ENCODE measurements around the gene LIN9.

DNA sequence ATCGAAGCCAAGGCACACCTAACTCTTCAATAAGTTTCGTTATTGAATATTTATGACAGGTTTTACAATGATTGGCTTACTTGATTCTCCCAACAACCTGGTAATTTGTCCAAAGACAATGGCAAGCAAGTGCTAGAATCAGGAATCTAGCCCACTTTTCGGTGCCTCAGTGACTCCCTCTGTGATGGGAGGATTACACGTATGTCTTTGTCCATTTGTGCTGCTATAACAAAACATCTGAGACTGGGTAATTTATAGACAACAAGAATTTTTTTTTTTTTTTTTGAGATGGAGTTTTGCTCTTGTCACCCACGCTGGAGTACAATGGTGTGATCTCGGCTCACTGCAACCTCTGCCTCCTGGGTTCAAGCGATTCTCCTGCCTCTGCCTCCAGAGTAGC, 2.4 kb upstream of the LIN9 start:
- TF ChIP-seq, protein P1, sequence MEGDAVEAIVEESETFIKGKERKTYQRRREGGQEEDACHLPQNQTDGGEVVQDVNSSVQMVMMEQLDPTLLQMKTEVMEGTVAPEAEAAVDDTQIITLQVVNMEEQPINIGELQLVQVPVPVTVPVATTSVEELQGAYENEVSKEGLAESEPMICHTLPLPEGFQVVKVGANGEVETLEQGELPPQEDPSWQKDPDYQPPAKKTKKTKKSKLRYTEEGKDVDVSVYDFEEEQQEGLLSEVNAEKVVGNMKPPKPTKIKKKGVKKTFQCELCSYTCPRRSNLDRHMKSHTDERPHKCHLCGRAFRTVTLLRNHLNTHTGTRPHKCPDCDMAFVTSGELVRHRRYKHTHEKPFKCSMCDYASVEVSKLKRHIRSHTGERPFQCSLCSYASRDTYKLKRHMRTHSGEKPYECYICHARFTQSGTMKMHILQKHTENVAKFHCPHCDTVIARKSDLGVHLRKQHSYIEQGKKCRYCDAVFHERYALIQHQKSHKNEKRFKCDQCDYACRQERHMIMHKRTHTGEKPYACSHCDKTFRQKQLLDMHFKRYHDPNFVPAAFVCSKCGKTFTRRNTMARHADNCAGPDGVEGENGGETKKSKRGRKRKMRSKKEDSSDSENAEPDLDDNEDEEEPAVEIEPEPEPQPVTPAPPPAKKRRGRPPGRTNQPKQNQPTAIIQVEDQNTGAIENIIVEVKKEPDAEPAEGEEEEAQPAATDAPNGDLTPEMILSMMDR (IDR thresholded peaks at IDR 0.05; ENCODE audit: low read depth, low read length, poor library complexity, severe bottlenecking): no peak
- TF ChIP-seq EZH2phosphoT487 (IDR thresholded peaks at IDR 0.05; ENCODE audit: borderline replicate concordance, low read length): no peak
